ENCODE measurements around the gene GDPD3. TPM values are rescaled to one million over a fixed set of nuclear protein-coding genes. Genes with fewer than 3 reads are reported as not detected.
A peak's percentile ranks its signal among the peaks of the same experiment; 100 is the strongest.

GDPD3 gene
- total and polyA plus RNA-seq, 9 of the 15 experiments (the other 6 are each of a cell fraction or from before 2014, with no cell fraction given), result 0.47 to 3.9 (median 1.1) TPM

DNA sequence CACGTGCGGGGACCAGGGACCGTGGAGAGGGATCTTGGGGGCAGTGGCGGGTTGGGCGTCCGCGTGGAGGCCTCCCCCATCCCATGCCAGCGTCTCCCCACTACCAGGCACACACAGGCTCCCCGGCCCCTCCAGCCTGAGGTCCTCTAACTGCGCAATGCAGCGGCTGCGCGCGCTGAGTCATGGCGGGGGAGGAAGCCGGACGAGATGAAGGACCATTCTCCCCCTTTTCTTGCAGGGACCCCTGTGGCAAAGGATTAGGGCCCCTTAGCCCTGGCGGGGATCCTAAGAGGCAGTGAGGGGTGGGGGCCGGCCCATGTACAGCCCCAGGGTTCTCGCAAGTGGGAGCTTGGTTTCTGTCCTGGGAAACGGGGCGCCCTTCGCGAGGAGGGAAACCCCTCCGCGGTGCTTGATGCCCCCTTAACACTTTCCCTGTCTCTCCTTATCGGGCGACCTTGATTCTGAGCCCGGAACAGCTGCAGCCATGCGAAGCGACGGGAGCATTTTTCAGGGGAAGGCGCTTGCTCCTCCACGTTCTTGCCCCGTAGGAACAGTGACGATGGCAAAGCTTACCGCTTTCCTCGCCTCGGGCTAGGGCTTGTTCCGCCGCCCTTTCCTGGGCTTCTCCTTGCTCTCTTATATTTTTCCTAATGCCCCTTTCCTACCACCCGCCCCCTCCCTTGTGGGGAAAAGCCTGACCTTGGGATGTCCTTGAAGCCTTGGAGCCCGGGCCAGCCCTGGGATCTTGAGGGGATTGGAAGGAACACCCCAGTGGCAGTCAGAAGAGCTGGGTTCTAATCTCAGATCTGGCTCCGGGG is 47.2 kb downstream of the GDPD3 start (continued):
- TF ChIP-seq, protein P1, sequence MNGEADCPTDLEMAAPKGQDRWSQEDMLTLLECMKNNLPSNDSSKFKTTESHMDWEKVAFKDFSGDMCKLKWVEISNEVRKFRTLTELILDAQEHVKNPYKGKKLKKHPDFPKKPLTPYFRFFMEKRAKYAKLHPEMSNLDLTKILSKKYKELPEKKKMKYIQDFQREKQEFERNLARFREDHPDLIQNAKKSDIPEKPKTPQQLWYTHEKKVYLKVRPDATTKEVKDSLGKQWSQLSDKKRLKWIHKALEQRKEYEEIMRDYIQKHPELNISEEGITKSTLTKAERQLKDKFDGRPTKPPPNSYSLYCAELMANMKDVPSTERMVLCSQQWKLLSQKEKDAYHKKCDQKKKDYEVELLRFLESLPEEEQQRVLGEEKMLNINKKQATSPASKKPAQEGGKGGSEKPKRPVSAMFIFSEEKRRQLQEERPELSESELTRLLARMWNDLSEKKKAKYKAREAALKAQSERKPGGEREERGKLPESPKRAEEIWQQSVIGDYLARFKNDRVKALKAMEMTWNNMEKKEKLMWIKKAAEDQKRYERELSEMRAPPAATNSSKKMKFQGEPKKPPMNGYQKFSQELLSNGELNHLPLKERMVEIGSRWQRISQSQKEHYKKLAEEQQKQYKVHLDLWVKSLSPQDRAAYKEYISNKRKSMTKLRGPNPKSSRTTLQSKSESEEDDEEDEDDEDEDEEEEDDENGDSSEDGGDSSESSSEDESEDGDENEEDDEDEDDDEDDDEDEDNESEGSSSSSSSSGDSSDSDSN (IDR thresholded peaks at IDR 0.05; ENCODE audit: borderline replicate concordance in 1 of 2, low read depth in 2 of 2, low read length in 2 of 2), result 0 out of 4 replicates have a peak, but pooled peaks of 1 of the 2 experiments have one; percentile 25
- 0 out of 2 replicates have a peak, but pooled peaks have one; percentile 43 for TF ChIP-seq ERF (CRISPR knock-in tag; IDR thresholded peaks at IDR 0.05)
- peak; percentile 58; the same call in 1 of the 2 replicates for TF ChIP-seq MAFG (tag; conservative IDR thresholded peaks at IDR 0.05)
- TF ChIP-seq NKRF (IDR thresholded peaks at IDR 0.05; ENCODE audit: borderline replicate concordance), result peak; percentile 92; the same call in 1 of the 2 replicates
- TF ChIP-seq JUND (IDR thresholded peaks at IDR 0.05; ENCODE audit: borderline replicate concordance, low read depth, low read length), result peak; percentile 49; the same call in 1 of the 2 replicates
- no peak for TF ChIP-seq JUND (tag; IDR thresholded peaks at IDR 0.05; ENCODE audit: borderline replicate concordance, low read depth, low read length)
- peak; percentile 2 for TF ChIP-seq POLR2B (IDR thresholded peaks at IDR 0.05; ENCODE audit: low read depth, partially characterized antibody)
- no peak for TF ChIP-seq YBX1 (IDR thresholded peaks at IDR 0.05)
- TF ChIP-seq ZNF57 (CRISPR knock-in tag; IDR thresholded peaks at IDR 0.05), result 0 out of 2 replicates have a peak, but pooled peaks have one; percentile 71
- peak; percentile 74; the same call in 1 of the 2 replicates for TF ChIP-seq AFF4 (CRISPR knock-in tag; IDR thresholded peaks at IDR 0.05)
- TF ChIP-seq FOXK1 (CRISPR knock-in tag; IDR thresholded peaks at IDR 0.05; ENCODE audit: borderline replicate concordance), result 0 out of 2 replicates have a peak, but pooled peaks have one; percentile 16
- TF ChIP-seq, protein P2, sequence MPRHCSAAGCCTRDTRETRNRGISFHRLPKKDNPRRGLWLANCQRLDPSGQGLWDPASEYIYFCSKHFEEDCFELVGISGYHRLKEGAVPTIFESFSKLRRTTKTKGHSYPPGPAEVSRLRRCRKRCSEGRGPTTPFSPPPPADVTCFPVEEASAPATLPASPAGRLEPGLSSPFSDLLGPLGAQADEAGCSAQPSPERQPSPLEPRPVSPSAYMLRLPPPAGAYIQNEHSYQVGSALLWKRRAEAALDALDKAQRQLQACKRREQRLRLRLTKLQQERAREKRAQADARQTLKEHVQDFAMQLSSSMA (CRISPR knock-in tag; IDR thresholded peaks at IDR 0.05), result 0 out of 2 replicates have a peak, but pooled peaks have one; percentile 66
- peak; percentile 89 for TF ChIP-seq SAP30 (IDR thresholded peaks at IDR 0.05; ENCODE audit: borderline replicate concordance, insufficient read depth, low read depth, low read length, poor library complexity, severe bottlenecking)
- peak; percentile 53; the same call in 1 of the 2 replicates for TF ChIP-seq ZNF76 (CRISPR knock-in tag; IDR thresholded peaks at IDR 0.05; ENCODE audit: borderline replicate concordance)
- 0 out of 2 replicates have a peak, but pooled peaks have one; percentile 12 for TF ChIP-seq ZBED1 (IDR thresholded peaks at IDR 0.05)
- TF ChIP-seq NFXL1 (CRISPR knock-in tag; IDR thresholded peaks at IDR 0.05), result 0 out of 2 replicates have a peak, but pooled peaks have one; percentile 14
- TF ChIP-seq CC2D1A (IDR thresholded peaks at IDR 0.05), result 0 out of 2 replicates have a peak, but pooled peaks have one; percentile 11

Data from K562 (cell line).